Activated CD4-positive, alpha-beta memory T cell treated with anti-CD3 and anti-CD28 coated beads for 36 hours (primary cell): ENCODE measurements around the gene COQ9. TPM values are rescaled to one million over a fixed set of nuclear protein-coding genes. Genes with fewer than 3 reads are reported as not detected.
"Not testable (repeated sequence)": the region's sequence is repeated elsewhere in the genome, so short reads cannot be mapped to it uniquely, and the experiment has no call there.

Experiments used
- CTCF ChIA-PET: fragments of 350-600 bp; sonication (Branson Sonifier 250); formaldehyde crosslinking; loops from one replicate; lab custom pipeline; 2021; ENCODE audit warnings: antibody characterized with exemption, inconsistent platforms; lab: Charles Lee
- POLR2A ChIA-PET: fragments of 350-600 bp; sonication (Branson Sonifier 250); formaldehyde crosslinking; loops from one replicate; lab custom pipeline; 2021; ENCODE audit warnings: antibody characterized with exemption; lab: Charles Lee
- DNase-seq: peaks from one replicate; pipeline ENCODE4 v3.0.0-alpha.2; 2020
- H3K27ac Mint-ChIP-seq: one replicate; pipeline ENCODE4 v1.8.0; 2021; ENCODE audit warnings: mixed read lengths
- H3K27me3 Mint-ChIP-seq: one replicate; pipeline ENCODE4 v1.8.0; 2021; ENCODE audit warnings: mixed read lengths
- H3K36me3 Mint-ChIP-seq: one replicate; pipeline ENCODE4 v1.8.0; 2021; ENCODE audit warnings: mixed read lengths
- H3K4me1 Mint-ChIP-seq: one replicate; pipeline ENCODE4 v1.8.0; 2021; ENCODE audit warnings: low read depth, mixed read lengths
- H3K4me3 Mint-ChIP-seq: one replicate; pipeline ENCODE4 v1.8.0; 2021; ENCODE audit warnings: mild to moderate bottlenecking, mixed read lengths
- H3K9me3 Mint-ChIP-seq: one replicate; pipeline ENCODE4 v1.8.0; 2021; ENCODE audit warnings: mixed read lengths
- intact Hi-C: fragments of 100-400 bp; cut with micrococcal nuclease; formaldehyde crosslinking; loops from one replicate; pipeline ENCODE4 v1.15.1; 2023
- total RNA-seq, 2 experiments: library from RNA; stranded (reverse); gene quantifications; one replicate each; pipeline ENCODE4 v1.2.3, GENCODE V29; 2021

The COQ9 gene
- total RNA-seq, 2 experiments from 2014 or later, result 29.8 to 33.0 TPM

- DNase-seq, result no peak
- H3K4me3 Mint-ChIP-seq, result peak overlapping the region; percentile 69
- ChIA-PET POLR2A (interaction anchor here (1.6 to 2.8 kb wide), 2 partner anchors 24 to 51 kb away, joined by 5 to 13 read pairs; partner anchors contain the start of gene POLR2C), CTCF (interaction anchor here (0.6 to 4.0 kb wide), 9 partner anchors 12 to 187 kb away, joined by 3 to 27 read pairs (median 5); partner anchors contain the start of genes CIAPIN1, COQ9 and POLR2C)
- peak overlapping the region; percentile 64 for H3K27ac Mint-ChIP-seq
- H3K36me3 Mint-ChIP-seq, result no peaks in the 10 kb centered on the region
- H3K27me3 Mint-ChIP-seq, result no peaks in the 10 kb centered on the region
- intact Hi-C loops, result loop anchor here (1.0 kb wide), 1 partner anchor 50 kb away; no protein-coding TSS in a partner anchor
- no peaks in the 10 kb centered on the region for H3K9me3 Mint-ChIP-seq
- H3K4me1 Mint-ChIP-seq, result peaks cover 11% of the 10 kb centered on the region
Observed at GRCh38 chr16:57486858-57487834, 39.9 kb downstream of the COQ9 start.

- Mint-ChIP-seq H3K27ac (no peak overlapping the region), H3K9me3 (no peaks in the 10 kb centered on the region), H3K4me1 (peaks cover 11% of the 10 kb centered on the region), H3K36me3 (no peaks in the 10 kb centered on the region), H3K4me3 (no peak overlapping the region), H3K27me3 (no peaks in the 10 kb centered on the region)
- no peak for DNase-seq
- POLR2A ChIA-PET, result no interaction called here
- intact Hi-C loops, result no loop called here
- CTCF ChIA-PET, result interaction anchor here (1.1 to 1.9 kb wide), 3 partner anchors 27 to 48 kb away, joined by 3 to 12 read pairs (median 7); partner anchors contain the start of gene POLR2C
Observed at GRCh38 chr16:57489229-57489628, 42.0 kb downstream of the COQ9 start.

DNA sequence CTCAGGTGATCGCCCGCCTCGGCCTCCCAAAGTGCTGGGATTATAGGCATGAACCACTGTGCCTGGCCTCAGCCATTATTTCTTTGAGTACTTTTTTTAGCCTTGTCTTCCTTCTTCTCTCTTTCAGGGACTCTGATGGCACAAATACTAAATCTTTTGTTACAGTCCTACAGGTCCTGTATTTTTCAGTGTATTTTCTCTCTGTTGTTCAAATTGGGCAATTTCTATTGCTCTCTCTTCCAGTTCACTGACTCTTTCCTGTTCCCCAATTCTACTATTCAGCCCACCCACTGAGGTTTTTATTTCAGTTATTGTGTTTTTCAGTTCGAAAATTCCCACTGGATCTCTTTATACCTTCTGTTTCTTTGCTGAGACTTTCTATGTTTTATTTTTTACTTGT, 46.5 kb downstream of the COQ9 start:
- intact Hi-C loops, result no loop called here
- Mint-ChIP-seq H3K27me3 (no peaks in the 10 kb centered on the region), H3K4me3 (no peak overlapping the region), H3K4me1 (no peaks in the 10 kb centered on the region), H3K9me3 (no peaks in the 10 kb centered on the region), H3K36me3 (no peaks in the 10 kb centered on the region), H3K27ac (no peak overlapping the region)
- POLR2A ChIA-PET, result no interaction called here
- DNase-seq, result no peak
- CTCF ChIA-PET, result no interaction called here

DNA sequence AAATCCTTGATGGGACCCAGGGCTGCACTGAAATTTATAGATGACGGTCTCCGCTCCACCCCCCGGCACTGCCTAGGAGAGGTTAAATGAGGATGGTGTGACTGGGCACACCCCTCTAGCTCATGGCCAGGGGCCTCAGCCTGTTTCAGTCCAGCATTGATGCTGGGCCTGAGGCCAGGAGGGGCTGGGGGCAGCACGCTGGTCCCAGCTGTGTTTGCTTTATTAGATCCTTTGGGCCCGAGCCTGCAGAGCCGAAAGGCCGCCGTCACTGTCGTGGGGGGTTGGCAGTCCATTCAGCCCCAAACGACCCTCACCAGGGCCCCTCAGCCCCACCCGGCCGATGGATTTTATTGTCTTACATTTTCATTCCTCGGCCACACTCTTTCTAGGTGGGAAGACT, 49.8 kb downstream of the COQ9 start:
- Mint-ChIP-seq H3K36me3 (no peaks in the 10 kb centered on the region), H3K27me3 (no peaks in the 10 kb centered on the region), H3K4me3 (no peak overlapping the region), H3K4me1 (peaks cover 11% of the 10 kb centered on the region), H3K9me3 (no peaks in the 10 kb centered on the region), H3K27ac (no peak overlapping the region)
- intact Hi-C loops, result no loop called here
- ChIA-PET POLR2A (no interaction called here), CTCF (interaction anchor here (2.0 to 2.2 kb wide), 2 partner anchors 23 to 80 kb away, joined by 5 to 7 read pairs; no protein-coding TSS in a partner anchor)
- DNase-seq, result no peak

DNA sequence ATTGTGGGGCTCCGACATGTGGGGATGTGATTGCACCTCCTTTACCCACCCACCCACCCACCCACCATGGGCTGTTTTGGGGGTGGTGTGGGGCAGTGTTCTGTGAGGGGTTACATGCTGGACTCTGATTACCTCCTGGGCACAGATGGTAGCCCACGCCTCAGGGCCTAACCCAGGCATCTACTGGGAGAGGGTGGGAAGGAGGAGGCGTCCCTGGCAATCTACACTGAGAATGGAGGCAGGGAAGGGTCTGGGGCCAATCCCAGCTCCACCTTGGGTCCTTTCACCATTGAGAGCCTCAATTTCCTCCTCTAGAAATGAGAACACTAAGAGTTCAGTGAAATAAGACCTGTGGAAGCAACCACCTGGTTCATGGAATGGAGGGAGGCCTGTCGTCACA, 50.8 kb downstream of the COQ9 start:
- Mint-ChIP-seq H3K4me3 (no peak overlapping the region), H3K36me3 (no peaks in the 10 kb centered on the region), H3K4me1 (peaks cover 11% of the 10 kb centered on the region), H3K27ac (no peak overlapping the region), H3K9me3 (no peaks in the 10 kb centered on the region), H3K27me3 (no peaks in the 10 kb centered on the region)
- ChIA-PET CTCF (no interaction called here), POLR2A (no interaction called here)
- intact Hi-C loops, result no loop called here
- no peak for DNase-seq

DNA sequence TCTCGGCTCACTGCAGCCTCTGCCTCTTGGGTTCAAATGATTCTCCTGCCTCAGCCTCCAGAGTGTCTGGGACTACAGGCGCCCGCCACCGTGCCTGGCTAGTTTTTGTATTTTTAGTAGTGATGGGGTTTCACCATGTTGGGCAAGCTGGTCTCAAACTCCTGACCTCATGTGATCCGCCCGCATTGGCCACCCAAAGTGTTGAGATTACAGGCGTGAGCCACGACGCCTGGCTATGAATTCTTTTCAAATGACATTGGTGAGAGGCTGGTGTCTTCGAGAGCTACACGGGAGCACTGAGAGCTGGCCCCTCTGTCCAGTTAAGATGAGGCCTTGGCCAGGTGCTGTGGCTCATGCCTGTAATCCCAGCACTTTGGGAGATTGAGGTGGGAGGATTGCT, 52.7 kb downstream of the COQ9 start:
- H3K27ac Mint-ChIP-seq, POLR2A ChIA-PET, intact Hi-C loops, DNase-seq, H3K27me3 Mint-ChIP-seq, H3K9me3 Mint-ChIP-seq, H3K4me3 Mint-ChIP-seq, H3K36me3 Mint-ChIP-seq: not testable (repeated sequence)
- CTCF ChIA-PET, result interaction anchor here (1.3 to 2.5 kb wide), 2 partner anchors 20 to 37 kb away, joined by 4 to 6 read pairs; partner anchors contain the start of gene POLR2C
- H3K4me1 Mint-ChIP-seq, result peaks cover 11% of the 10 kb centered on the region

DNA sequence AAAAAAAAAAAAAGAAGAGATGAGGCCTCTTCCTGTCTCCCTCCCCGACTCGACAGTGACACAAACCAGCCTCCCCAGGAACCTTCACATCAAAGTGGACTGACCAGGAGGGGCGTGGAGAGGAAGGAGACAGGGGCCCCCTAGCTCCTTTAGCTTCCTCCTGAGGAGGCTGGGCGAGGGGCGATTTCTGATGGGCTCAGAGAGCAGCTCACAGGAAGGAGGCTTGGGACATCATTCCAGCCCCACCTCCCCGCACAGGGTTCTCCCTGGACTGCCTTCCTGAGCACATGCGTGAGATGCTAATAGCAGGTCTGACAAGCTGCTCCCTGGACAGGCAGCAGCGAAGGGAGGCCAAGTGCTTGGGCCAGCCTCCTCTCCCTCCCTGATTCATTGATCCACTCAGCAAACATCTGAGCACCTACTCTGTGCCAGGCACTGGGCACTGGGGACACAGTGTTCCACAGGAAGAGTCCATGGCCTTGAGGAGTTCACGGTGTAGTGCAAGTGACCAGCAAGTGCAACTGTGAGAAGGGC, 53.4 kb downstream of the COQ9 start:
- no peak overlapping the region for H3K27ac Mint-ChIP-seq
- DNase-seq, result no peak
- H3K4me1 Mint-ChIP-seq, result peaks cover 11% of the 10 kb centered on the region
- intact Hi-C loops, result no loop called here
- CTCF ChIA-PET, result interaction anchor here (1.3 to 2.5 kb wide), 2 partner anchors 19 to 38 kb away, joined by 4 to 6 read pairs; partner anchors contain the start of gene POLR2C
- H3K4me3 Mint-ChIP-seq, result no peak overlapping the region
- no peaks in the 10 kb centered on the region for H3K36me3 Mint-ChIP-seq
- no peaks in the 10 kb centered on the region for H3K9me3 Mint-ChIP-seq
- POLR2A ChIA-PET, result no interaction called here
- H3K27me3 Mint-ChIP-seq, result no peaks in the 10 kb centered on the region

DNA sequence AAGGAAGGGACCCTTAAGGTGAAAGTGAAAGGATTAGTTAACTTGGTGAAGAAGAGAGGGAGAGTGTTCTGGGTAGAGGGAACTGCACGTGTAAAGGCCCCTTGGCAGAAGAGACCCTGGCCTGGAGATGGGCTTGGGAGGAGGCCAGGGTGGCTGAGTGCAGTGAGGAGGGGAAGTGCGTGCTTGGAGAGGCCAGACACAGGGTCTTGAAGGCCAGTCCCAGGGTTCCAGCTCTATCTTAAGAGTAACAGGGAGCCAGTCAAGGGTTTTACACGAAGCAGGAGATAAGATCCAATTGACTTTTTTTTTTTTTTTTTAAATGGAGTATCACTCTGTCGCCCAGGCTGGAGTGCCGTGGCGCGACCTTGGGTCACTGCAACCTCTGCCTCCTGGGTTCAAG, 54.2 kb downstream of the COQ9 start:
- ChIA-PET POLR2A (interaction anchor here (0.6 kb wide), 1 partner anchor 202 kb away, joined by 3 read pairs; no protein-coding TSS in a partner anchor), CTCF (no interaction called here)
- H3K9me3 Mint-ChIP-seq, result no peaks in the 10 kb centered on the region
- H3K36me3 Mint-ChIP-seq, result no peaks in the 10 kb centered on the region
- H3K4me1 Mint-ChIP-seq, result peaks cover 11% of the 10 kb centered on the region
- no peak overlapping the region for H3K27ac Mint-ChIP-seq
- no peaks in the 10 kb centered on the region for H3K27me3 Mint-ChIP-seq
- no peak overlapping the region for H3K4me3 Mint-ChIP-seq
- intact Hi-C loops, result no loop called here
- no peak for DNase-seq

DNA sequence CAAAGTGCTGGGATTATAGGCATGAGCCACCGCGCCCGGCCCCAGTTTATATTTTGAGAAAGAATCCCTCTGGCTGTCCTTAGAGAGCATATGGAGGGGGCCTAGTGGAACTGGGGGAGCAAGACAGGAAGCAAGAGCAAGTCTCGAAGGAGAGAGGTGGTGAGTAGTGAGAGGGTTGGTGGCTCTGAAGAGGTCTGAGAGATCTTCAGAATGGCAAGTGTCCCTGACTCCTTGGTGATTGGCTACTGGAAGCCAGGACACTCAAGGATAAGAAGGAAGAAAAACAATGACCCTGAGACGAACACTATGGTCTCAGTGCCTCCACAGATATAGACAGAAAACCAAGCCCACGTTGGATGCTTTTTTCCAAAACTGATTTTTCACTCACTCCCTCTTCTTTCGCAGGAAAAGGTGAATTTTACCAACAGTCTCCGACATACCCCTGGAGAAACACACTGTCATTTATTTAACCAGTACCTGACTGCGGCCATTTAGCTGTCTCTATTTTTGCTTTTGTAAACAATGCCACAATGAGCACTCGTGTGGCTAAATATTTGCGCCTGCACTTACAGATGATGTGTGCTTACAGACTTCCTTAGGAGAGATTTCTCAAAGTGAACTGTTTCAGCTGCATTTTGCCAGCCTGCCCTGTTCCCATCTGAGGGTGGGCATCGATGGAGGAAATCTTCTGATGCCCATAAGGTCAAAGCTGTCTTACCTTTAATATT, 54.9 kb downstream of the COQ9 start:
- ChIA-PET POLR2A (no interaction called here), CTCF (no interaction called here)
- intact Hi-C loops, result no loop called here
- no peak overlapping the region for H3K4me3 Mint-ChIP-seq
- no peaks in the 10 kb centered on the region for H3K27me3 Mint-ChIP-seq
- no peaks in the 10 kb centered on the region for H3K9me3 Mint-ChIP-seq
- no peak overlapping the region for H3K27ac Mint-ChIP-seq
- H3K36me3 Mint-ChIP-seq, result no peaks in the 10 kb centered on the region
- no peak for DNase-seq
- peaks cover 11% of the 10 kb centered on the region for H3K4me1 Mint-ChIP-seq

GRCh38 chr16:57503366-57503765, 56.1 kb downstream of the COQ9 start:
- POLR2A ChIA-PET, result no interaction called here
- H3K27me3 Mint-ChIP-seq, result no peaks in the 10 kb centered on the region
- intact Hi-C loops, result no loop called here
- peaks cover 11% of the 10 kb centered on the region for H3K4me1 Mint-ChIP-seq
- no peaks in the 10 kb centered on the region for H3K36me3 Mint-ChIP-seq
- H3K27ac Mint-ChIP-seq, result no peak overlapping the region
- H3K9me3 Mint-ChIP-seq, result no peaks in the 10 kb centered on the region
- DNase-seq, result no peak
- CTCF ChIA-PET, result interaction anchor here (2.3 kb wide), 1 partner anchor 16 kb away, joined by 7 read pairs; no protein-coding TSS in a partner anchor
- H3K4me3 Mint-ChIP-seq, result no peak overlapping the region

GRCh38 chr16:57504001-57504400, 56.7 kb downstream of the COQ9 start:
- H3K4me1 Mint-ChIP-seq, result peaks cover 11% of the 10 kb centered on the region
- H3K27ac Mint-ChIP-seq, result no peak overlapping the region
- POLR2A ChIA-PET, result no interaction called here
- DNase-seq, result no peak
- no peaks in the 10 kb centered on the region for H3K27me3 Mint-ChIP-seq
- intact Hi-C loops, result no loop called here
- H3K4me3 Mint-ChIP-seq, result no peak overlapping the region
- CTCF ChIA-PET, result interaction anchor here (2.3 kb wide), 1 partner anchor 15 kb away, joined by 7 read pairs; no protein-coding TSS in a partner anchor
- H3K36me3 Mint-ChIP-seq, result no peaks in the 10 kb centered on the region
- no peaks in the 10 kb centered on the region for H3K9me3 Mint-ChIP-seq
